Measurements from ENCODE around the gene PPP1R26.
"Not testable (repeated sequence)": the region's sequence is repeated elsewhere in the genome, so short reads cannot be mapped to it uniquely, and the experiment has no call there.

Gene PPP1R26

GRCh38 chr9:135506327-135507103 is 26.9 kb downstream of the PPP1R26 start:
- no peak overlapping the region for H3K27ac ChIP-seq
- no peak for TF ChIP-seq CTCF (conservative IDR thresholded peaks at IDR 0.05)

GRCh38 chr9:135507104-135508035 is 27.8 kb downstream of the PPP1R26 start:
- H3K27ac ChIP-seq, result no peak overlapping the region
- TF ChIP-seq CTCF (conservative IDR thresholded peaks at IDR 0.05), result no peak

- no peak overlapping the region for H3K27ac ChIP-seq
- no peak for TF ChIP-seq CTCF (conservative IDR thresholded peaks at IDR 0.05)
These were observed 28.7 kb downstream of the PPP1R26 start for GRCh38 chr9:135508211-135508820.

- TF ChIP-seq CTCF (conservative IDR thresholded peaks at IDR 0.05), result no peak
- H3K27ac ChIP-seq, result no peak overlapping the region
These were observed 29.9 kb downstream of the PPP1R26 start for GRCh38 chr9:135509458-135509857.

GRCh38 chr9:135512241-135512603 is 32.6 kb downstream of the PPP1R26 start:
- H3K27ac ChIP-seq, result no peak overlapping the region
- no peak for TF ChIP-seq CTCF (conservative IDR thresholded peaks at IDR 0.05)

GRCh38 chr9:135512904-135513303 is 33.3 kb downstream of the PPP1R26 start:
- no peak overlapping the region for H3K27ac ChIP-seq
- TF ChIP-seq CTCF (conservative IDR thresholded peaks at IDR 0.05), result no peak

- H3K27ac ChIP-seq, result no peak overlapping the region
- TF ChIP-seq CTCF (conservative IDR thresholded peaks at IDR 0.05), result no peak
These were observed 33.8 kb downstream of the PPP1R26 start for GRCh38 chr9:135513351-135513846.

- H3K27ac ChIP-seq, result not testable (repeated sequence)
These were observed 34.3 kb downstream of the PPP1R26 start for GRCh38 chr9:135513906-135514305.
